NCI-H345 treated with DMSO at 0.1 percent for 48 hours (cell line): ENCODE data around the gene CIDEA.
"Not testable (repeated sequence)": the region's sequence is repeated elsewhere in the genome, so short reads cannot be mapped to it uniquely, and the experiment has no call there.

Experiments
- DNase-seq: peaks from one replicate; lab custom pipeline; 2025; ENCODE audit not compliant: unreplicated experiment; lab: John Stamatoyannopoulos, UW

CIDEA gene

DNA sequence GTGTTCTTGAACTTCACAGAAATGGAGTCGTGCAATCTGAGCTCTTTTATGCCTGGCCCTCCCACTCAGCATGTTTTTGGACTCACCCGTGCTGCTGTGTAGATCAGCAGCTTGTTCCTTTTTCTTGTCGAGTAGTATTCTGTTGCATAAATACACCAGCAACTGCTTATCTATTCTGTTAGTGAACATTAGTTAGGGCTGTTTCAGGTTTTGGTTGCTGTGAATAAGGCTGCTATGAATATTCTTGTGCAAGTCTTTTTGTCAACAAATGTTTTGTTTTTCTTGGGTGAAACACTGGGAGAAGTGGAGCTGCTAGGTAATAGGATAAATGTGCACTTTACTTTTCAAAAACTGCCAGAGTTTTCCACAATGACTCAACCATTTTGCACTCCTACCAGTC is 15.3 kb upstream of the CIDEA start:
- no peak for DNase-seq

DNA sequence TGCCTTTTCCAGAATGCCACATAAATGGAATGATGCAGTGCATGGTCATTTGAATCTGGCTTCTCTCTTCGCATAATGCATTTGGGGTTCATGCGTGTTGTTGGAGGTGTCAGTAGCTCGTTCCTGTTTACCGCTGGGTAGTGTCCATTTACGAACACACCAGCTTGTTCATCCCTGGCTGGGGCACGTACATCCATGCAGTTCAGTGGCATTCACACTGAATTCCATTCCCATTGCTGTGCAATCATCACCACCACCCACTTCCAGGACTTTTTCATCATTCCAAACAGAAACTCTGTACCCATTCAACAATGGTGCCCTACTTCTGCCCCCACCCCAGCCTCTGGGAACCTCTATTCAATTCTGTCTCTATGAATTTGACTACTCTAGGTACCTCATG is 14.7 kb upstream of the CIDEA start:
- no peak for DNase-seq

DNA sequence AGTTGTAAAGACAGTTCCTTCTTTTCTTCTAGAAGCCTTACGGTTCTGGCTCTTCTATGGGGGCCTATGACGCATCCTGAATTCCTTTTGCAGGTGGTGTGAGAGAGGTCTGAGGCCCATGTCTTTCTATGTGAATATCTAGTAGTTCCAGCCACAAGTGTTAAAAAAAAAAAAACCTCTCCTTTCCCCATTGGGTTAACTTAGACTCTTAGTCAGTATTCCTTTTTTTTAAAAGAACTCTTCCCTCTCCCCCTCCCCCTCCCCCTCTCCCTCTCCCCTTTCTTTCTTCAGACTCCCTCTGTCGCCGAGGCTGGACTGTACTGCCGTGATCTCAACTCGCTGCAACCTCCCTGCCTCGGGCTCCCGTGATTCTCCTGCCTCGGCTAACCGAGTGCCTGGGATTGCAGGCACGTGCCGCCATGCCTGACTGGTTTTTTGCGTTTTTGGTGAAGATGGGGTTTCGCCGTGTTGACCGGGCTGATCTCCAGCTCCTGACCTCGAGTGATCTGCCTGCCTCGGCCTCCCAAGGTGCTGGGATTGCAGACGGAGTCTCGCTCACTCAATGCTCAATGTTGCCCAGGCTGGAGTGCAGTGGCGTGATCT is 11.4 kb upstream of the CIDEA start:
- DNase-seq: no peak

DNA sequence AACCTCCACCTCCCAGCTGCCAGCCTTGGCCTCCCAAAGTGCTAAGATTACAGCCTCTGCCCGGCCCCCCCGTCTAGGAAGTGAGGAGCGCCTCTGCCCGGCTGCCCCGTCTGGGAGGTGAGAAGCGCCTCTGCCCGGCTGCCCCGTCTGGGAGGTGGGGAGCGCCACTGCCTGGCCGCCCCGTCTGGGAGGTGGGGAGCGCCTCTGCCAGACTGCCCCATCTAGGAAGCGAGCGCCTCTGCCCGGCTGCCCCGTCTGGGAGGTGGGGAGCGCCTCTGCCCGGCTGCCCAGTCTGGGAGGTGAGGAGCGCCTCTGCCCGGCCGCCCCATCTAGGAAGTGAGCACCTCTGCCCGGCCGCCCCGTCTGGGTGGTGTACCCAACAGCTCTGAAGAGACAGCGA is 10.9 kb upstream of the CIDEA start:
- not testable (repeated sequence) for DNase-seq

DNA sequence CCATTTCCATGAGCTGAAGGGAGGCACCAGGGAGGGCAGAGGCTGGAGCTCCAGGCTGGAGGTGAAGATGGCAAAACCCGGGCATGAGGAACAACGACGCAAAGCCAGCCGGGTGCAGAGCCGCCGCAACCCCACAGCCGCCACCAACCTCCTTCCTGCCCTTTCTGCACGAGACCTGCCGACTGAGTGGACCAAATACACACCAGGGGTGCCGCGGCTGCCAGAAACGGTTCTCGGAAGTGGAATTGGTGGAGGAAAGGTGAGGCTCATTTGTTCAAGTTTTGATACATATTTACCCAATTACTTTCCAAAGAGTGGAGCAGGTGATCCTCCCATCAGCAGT is 8.4 kb upstream of the CIDEA start:
- DNase-seq: no peak

DNA sequence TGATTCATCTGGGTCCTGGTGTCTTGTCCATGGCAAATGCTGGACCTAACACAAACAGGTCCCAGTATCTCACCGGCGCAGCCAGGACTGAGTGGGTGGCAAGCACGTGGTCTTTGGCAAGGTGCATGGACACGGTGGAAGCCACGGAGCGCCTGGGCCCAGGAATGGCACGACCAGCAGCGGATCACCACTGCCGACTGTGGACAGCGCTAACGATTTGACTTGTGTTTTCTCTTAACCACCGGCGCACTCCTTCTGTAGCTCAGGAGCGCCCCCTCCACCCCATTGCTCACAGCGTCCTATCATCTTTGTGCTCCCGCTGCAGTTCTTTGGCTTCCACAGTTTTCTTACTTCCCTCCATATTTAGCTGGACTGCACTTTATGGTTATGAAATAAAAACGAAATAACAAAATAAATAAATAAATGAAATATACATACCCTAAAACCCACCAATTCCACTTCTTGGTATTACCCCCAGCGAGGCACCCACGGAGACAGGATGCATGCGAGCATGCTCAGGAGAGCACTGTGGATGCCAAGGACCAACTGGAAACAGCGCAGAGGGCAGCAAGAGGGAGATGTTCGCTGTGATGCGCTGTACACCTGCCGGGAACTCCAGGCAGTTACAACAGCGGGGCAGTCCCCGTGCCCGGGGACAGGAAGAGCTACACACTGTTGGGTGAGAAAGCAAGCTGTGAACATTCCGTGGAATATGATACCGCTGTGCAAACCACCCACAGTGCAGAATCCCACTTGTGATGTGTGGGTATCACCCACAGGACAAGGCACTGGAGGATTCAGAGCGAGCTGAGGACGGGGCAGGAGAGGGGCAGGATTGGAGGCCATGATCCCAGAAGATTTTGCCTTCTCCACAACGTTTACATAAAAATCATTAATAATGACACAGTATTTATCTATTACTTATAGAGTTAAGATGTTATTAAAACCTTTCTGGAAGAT is 7.0 kb upstream of the CIDEA start:
- DNase-seq: no peak

DNA sequence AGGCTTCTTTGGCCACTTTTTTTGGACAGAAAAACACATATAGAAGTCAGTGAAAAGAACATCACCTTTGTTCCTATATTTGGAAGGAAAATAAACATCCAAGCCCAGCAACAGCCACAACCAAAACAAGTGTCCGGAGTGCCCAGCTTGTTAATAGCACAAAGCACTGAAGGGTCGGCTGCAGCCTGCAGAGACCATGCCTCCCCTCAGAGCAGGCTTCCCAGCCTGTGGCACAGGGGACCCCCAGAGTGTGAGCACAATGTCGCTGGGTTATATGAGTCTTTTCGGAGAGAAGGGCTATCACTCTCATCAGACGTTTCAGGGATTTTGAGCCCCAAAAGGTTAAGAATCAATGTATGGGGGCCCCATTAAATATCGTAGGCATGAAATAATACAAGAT is 6.2 kb upstream of the CIDEA start:
- DNase-seq: no peak

DNA sequence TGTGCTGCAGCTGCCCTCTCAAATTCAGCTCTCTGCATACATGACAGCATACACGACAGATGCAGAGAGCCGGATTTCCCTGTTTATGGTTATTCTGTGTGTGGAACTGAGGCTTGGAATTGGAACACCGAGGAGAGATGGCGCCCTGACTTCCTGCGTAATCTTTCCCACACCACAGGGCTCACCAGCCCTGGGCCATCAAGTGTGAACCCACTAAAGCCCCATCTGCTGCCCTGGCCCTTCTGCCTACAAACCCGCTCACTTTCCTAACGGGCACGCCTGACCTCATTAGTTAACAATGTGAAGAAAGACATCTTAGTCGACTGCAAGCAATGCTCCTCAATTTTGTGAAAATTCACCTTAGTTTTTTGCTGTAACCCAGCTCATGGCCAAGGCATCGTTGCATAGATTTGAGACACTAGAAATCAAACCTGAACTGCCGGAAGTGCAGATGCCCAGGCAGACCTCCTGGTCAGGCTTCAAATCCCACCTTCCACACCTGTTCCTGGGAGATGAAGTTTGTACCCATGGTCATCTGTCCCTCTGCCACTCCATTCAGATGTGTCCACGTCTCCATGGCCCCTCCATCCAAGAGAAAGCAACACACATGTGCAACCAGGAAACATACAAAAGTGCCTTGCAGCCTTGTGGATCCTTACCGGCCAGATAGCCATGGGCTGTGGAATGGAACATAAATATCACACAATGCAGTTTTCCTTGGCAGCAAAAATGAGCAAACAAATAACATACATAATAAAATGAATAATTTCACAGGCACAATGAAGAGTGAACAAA is 5.0 kb upstream of the CIDEA start:
- DNase-seq: no peak

DNA sequence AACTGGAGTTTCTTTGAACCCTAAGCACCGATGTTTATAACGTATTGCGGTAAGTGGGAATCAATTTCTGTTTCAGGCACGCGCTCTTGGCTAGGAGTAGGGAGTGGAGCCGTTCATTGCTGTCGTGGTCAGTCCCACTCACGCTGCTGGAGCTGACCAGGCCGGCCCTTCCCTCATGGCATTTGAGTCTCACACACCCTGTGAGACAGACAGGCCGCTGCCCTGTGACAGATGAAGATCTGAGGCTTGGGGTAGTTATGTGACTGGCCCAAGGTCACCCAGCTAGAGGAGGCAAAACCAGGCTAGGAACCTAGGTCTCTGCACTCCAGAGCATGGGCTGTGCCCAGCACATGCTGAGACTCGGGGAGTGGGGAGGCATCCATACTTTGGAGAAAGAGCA is 2.9 kb upstream of the CIDEA start:
- no peak for DNase-seq

DNA sequence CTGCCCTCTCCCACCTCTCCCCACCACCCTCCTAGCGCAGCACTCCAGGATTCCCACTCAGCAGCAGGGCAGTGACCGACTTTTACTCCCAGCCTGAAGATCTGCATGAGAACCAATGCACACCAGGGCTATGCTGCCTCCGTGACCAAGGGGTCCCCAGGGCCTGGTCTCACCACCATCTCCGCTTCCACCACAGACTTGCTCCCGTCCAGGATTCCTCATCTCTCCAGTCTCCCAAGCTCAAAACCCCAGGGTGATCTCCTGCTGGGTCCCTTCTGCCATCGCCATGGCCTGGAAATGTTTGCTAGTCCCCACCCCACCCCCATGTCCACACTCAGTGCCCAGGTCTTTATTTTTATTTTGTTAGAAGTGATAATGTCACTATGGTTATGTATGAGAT is 2.1 kb upstream of the CIDEA start:
- no peak for DNase-seq

DNA sequence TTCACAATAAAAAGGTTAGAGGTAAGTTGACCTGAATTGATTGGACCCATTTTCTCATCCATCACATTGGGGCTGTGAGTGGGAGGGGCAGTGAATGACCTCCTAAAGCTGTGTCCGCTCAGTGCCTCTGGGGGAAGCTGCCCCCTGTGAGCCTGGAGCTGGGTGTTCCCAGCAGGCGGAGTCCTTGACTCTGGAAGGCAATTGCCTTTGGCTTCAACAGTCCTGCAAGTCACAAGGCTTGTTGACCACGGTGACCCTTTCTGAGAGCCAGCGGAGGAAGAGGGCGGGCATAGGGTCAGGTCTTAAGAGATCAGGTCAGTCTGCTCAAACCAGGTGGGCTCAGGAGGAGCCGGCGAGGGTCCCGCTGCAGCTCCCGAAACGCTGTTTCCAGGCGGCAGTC is 1.1 kb upstream of the CIDEA start:
- no peak for DNase-seq

DNA sequence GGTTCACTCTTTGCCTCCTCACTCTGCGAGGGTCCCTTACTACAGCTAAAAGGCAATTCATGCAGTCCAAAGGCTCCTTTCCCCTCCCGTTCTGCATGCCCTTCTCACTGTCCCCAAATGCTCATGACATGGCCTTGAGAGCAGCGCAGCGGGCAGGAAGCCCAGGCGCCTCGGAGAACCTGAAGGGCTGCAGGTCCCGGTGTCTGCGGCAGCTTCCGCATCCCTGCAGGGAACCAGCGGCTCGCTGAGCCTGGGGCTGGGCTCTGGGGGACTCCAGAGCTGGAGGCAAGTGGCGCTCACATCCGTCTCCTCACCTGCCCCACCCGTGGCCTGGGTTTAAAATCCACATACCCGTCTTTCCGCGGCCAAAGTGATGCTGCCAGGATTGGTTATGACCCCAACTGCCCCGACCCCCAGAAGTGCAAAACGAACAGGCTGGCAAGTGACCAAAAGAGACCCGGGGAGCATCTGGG is 462 bp upstream of the CIDEA start:
- no peak for DNase-seq

DNA sequence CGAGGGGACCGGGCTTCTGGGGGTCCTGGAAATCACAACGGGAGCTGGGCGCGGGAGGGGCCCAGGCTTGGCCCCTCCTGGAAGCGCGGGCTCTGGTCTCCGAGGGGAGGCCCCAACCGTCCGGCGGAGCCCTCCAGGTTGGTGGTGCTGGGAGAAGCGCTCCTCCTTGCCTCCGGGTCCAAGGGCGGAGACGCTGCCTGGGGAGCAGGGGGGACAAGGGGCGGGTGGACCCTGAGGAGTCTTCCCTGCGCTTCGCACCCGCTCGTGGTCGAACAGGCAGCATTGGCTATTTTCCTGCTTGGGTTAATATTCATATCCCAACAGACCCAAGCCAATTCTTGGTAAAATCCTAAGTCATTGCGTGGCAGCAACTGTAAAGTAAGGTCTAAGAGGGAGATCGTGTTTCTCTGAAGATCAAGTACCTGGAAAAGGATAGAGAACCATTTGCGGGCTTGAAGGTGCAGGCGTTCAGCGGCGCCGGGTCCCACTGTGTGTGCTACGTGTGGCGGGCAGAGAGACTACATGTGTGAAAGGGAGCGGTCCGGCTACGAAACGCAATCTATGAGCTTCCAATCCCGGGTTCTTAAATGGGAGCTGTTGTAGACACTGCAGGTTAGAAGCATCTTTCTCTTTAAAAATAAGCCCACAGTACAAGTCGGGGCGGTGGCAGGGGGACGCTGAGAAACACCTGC is 805 bp downstream of the CIDEA start:
- DNase-seq: no peak

DNA sequence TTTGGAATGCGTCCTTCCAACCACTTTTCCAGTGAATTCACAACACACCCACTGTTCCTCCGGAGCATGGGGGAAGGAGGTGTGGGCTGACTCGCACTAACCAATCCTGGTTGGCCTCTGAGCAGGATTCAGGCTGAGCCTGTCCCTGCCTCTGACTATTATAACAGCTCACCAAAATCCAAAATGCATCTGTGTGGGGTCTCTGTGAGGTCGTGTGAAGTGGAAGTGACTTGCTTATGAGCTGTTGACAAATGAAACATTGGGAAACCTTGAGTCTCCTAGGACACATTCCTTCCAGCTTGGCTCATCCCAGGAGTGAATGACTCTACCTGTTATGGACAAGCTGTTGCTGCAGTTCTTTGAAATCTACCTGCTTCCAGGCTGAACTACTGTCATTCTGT is 1.5 kb downstream of the CIDEA start:
- no peak for DNase-seq

DNA sequence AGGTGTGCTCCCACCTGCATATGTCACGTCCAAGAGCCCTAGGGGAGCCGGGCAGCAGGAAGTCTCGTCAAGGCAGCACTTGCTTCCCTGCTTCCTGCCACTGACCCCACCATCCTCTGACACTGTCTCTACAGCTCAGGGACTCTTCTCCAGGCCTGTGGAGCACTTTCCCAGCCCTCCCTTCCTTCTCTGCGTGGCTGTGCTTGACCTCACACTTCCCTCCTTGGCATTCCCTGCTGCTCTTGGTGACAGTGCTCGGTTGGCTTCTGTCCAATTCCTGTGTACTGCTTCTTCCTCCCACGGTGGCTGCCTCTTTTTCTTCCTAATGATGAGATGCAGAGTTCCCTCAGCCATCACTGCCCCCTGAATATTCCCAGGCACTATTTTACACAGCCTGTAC is 2.8 kb downstream of the CIDEA start:
- DNase-seq: no peak

DNA sequence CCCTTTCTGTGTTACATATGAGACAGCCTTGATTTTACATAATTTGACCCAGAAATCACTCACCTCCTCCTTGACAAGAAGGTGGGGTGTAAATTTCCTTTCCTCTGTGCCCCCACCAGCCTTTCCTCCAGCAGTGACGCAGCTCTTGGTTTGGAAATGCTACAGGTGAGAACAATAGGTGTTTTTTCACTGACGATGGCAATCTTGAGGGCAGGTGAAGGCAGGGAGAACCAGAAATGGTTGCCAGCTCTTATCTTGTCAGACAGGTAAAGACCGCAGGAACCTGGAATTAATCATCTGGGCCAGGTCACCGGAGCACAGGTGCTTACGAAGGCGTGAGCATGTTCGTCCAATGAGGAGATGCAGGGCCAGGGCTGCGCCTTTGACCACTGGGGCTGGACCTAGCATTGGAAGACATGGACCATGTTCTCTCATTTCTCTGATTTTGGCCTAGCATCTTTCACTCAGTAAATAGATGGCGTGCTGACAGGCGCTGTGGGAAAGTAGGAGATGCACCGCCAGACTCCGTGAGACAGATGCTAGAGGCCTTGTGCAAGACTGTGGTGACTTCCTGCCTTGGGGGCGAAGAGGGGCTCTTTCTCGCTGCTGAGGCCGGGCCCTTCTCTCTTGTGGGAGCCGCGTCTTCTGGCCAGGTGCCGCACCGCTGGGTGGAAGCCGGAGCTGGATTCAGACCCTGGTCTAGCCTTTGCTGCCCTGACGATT is 4.0 kb downstream of the CIDEA start:
- DNase-seq: no peak

DNA sequence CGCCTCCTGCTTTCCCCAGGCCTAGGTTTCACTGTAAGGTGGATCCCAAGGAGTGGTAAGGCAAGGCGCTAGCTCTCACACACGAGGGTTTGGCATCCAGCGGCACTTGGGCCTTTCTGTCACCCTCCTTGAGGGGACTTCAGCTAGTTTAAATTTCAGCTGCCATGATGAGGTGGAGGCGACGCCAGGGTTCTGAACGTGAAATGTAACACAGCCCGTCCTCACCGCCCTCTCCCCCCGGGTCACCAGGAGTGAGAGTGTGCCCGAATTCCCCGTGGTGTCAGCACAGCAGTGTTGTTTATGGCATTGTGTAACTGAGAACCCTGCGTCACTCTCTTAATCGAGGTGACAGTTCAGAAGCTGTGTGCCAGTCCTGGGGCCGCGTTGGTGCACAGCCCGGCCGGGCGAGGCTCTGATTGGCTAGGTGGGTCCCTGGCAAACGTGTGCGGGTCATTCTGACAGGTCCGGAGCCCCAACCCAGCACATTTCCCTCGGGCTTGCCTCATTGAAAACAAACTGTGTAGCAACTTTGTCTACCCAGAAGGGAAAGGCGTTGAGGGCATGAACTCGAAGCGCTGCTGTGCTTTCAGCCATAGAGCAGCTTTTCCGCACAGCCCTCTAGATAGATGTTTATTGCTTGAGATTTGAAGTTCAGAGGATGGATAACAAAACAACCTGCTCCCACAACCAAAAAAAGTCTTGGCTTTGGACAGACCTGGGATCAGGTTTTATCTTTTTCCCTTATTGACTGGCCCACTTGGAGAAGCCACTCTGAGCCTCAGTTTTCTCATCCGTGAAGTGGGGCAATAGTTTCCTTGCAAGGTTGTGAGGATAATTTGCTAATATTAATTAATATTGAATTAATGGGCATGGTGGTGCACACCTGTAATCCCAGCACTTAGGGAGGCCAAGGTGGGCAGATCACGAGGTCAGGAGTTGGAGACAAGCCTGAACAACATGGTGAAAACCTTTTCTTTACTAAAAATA is 4.9 kb downstream of the CIDEA start:
- DNase-seq: no peak

DNA sequence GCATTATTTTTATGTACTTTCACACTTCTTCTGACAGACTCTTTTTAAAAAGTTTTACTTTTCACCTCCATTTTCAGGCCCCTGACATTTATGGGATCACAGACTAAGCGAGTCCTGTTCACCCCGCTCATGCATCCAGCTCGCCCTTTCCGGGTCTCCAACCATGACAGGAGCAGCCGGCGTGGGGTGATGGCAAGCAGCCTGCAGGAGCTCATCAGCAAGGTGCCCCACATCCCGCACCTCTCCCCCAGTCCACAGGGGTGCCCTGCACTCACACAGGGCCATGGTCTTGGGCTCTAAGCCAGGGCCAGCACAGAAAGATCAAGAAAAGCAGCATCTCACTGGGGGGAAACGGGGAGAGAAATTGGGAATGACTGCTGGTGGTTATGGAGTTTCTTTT is 8.6 kb downstream of the CIDEA start:
- no peak for DNase-seq

DNA sequence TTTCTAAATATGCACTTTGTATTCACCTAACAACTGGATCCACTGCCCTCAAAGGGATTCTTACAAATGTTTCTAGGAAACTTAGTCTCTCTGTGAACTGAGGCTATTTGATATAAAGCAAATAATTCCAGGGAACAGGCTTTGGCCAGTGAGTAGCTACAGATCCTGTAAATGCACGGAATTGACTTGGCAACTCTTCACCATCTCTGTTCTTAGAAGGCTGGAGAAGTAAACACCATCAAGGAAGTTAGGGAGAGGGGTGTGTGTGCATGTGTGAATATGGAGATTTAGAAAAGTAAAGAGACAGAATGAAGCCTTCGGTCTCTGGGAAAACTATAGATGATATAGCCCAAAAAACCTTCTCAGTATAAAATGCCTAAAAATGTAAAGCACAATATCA is 10.7 kb downstream of the CIDEA start:
- DNase-seq: no peak
